ENCODE measurements around the gene CASKIN2. TPM values are rescaled to one million over a fixed set of nuclear protein-coding genes. Genes with fewer than 3 reads are reported as not detected.
"Not testable (repeated sequence)": the region's sequence is repeated elsewhere in the genome, so short reads cannot be mapped to it uniquely, and the experiment has no call there.

The CASKIN2 gene
- total RNA-seq, 1 donor from 2014 or later, result 26.2 TPM

DNA sequence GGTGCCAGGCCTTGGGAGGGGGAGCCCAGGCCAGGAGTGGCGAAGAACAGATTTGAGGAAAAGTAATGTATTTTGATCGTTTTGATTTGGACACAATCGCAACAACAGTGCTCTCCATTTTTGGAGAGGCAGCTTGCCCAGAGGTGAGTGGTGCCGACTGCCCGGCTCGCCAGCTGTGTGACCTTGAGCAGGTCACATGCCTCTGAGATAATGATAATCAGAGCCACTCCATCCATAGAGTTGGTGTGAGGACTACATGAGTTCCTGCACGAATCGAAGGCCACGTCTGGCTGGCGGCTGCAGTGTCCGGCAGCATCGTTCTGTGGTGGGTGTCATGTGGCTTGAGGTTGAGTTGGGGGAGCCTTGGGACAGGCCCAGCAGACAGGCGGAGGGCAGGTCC, 30.8 kb upstream of the CASKIN2 start:
- no peak for DNase-seq (ENCODE audit: low read depth)

DNA sequence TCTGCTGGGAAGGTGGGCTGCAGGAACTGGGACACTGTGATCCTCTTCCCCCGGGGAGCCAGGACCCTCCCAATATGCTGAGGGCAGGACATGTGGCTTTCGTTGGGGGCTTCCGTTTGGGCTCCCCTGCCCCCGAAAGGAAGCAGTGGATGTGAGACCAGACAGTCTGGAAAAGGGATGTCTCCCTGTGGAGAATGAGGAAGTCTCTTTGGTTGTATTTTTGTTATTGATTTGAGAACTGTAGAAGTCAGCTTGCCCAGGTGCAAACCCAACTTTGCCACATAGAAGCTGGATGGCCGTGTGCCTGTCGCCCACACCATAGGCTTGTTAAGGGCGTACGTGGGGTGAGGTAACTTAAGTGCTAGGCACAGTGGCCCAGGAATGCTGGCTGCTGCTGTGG, 28.9 kb upstream of the CASKIN2 start:
- DNase-seq (ENCODE audit: low read depth), result no peak

DNA sequence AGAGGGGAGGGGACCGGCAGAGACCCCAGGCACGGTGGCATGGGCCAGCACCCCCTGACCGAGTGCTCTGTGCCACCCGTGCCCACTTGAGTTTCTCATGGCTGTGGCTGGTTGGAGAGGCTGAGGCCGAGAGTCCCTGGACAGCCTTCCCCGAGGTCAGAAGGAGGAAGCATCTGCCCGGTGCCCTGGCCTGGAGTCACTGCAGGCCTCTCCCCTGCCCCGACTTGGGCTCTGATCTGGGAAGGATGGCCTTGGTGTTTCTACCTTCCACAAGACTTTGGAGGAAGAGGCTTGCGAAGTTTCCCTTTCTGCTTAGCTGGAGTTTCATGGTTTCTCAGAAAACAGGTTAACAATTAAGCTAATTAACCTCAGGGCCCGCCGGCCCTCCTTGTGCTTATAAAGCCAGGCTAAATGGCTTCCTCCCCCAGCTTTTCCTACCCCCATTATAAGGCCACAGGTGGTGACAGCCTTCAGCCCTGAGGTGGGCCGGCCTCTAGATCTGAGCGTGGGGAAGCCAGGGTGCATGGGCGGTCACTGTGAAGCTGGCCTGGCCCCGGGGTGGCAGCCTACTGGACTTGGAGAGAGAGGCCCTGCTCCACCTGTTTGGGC, 27.5 kb upstream of the CASKIN2 start:
- DNase-seq (ENCODE audit: low read depth), result peak; percentile 81

DNA sequence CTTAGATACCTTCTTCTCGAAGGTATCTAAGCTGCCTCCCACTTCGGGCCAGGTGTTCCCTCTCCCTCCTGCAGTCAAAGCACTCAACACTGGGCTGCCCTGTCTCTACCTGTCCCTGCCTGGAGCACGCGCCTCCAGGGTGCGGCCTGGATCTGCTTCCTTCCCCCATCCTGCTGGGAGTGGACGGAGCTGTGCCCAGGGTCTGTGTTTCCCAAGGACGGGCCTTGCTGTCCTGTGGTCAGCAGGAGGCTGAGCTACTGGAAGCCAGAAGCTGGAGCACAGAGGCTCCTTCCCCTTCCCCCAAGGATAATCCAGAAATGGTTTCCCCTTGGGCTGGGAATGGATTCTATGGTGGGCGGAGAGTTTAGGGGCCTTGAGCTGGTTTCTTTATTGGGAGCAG, 26.9 kb upstream of the CASKIN2 start:
- no peak for DNase-seq (ENCODE audit: low read depth)

DNA sequence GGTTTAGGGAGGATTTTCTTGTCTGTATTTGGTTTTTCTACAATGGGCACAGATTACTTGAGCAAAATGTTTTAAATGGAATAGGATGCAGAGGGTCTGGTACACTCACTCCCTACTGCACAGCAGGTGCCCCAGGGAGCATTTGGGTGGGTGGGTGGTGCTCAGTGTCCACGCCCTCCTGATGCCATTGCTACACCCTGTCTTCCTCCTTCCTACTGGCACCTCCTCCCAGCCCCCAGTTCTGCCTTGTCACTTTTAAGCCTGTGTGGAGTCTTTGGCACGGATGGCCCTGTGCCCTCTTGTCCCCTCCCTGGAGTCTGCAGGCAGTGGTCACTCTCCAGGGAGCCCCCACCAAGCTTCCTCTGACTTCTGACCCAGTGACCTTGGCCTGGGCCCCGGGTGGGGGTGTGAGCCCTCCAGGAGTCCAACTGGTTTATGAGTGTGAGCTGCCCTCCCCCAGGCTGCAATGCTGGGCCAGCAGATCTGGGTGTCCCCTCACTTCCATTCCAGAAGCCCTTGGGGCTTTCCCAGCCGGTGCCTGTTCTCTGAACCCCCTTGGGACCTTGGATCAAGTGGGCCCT, 25.7 kb upstream of the CASKIN2 start:
- DNase-seq (ENCODE audit: low read depth), result no peak

DNA sequence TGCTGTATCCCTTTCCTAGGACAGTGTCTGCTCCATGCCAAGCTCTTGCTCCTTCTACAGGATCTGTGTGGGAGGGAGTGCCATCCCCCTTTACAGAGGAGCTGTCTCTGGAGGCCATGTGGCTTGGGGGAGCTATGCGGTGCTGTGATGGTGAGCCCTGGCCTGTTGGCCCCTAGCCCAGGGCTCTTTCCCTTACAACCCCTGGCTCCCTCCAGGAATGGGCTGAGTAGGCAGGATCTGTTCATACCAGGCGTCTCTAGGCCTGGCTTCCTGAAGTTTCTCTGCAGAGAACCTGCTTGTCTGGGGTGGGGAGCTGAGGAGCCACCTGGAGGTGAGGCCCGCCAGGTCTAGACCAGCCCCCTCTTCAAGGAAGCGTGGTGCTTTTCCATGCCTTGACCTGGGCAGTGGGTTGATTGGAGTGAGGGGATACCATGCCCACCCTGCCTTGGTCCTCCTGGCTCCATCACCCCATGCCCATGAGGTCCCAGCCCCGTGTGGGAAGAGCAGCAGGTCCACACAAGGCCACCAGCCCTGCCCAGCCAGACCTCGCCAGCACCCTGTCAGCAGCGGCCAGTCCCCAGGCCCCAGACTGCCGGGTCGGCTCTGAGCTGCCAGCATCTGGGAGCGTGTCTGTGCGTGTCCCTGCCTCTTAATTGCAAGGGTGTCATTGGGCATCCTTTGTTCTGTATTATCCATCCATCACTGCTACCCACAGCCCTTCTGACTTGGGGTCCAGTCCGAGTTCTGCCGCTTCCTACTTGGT, 24.8 kb upstream of the CASKIN2 start:
- no peak for DNase-seq (ENCODE audit: low read depth)

DNA sequence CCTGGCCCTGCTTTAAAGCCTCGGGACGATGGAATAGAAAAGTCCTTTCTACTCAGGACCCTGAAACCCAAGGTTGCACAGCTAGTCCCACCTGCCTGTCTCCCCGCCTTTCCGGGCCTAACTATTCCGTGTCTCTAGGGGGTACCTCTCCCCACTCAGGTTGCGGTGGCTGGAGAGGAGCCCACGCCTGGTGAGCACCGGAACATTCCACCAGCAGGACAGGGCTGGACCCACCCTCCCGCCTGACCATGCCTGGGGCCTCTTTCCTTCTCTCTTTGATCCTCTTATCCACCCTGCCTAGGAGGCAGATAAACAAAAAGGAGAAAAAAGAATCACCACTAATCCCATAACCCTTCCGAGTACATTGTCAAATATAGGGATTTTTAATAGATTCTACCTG, 21.0 kb upstream of the CASKIN2 start:
- DNase-seq (ENCODE audit: low read depth), result no peak

DNA sequence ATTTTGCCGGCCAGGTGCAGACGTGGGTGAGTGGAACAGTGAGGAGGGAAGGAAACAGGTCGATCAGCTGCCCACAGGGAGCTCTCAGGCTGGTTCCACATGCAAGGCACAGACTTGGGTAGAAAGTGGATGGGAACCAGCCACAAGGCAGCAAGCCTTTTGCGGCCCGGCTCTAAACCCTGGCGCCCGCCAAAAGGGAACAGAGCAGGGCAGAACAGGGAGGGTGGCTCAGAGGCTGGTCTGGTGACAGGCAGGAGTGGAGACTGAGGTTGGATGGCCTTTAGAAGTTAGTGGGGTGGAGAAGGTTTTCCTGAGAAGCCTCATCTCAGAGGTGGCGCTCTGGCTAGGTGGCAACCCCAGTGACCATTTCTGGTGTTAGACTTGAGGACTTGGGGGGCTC, 20.5 kb upstream of the CASKIN2 start:
- no peak for DNase-seq (ENCODE audit: low read depth)

DNA sequence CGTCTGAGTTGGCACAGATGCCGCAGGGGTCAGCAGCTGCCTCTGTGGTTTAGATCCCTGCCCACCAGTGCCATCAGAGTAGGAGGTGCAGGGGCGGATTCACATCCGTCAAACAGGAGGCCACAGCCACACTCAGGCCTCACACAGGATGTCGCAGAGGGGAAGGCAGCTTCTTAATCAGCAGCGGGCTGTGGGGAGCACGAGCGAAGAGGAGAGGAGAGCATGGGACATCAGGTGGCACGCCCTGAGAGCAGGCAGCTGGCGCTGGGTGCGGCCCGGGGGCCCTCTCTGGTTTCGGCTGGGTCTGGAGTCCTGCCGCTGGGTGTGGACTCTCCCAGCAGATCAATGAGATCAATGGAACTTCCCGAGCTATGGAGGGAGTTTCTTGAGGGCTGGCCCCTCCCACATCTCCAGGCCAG, 19.8 kb upstream of the CASKIN2 start:
- DNase-seq (ENCODE audit: low read depth), result no peak

DNA sequence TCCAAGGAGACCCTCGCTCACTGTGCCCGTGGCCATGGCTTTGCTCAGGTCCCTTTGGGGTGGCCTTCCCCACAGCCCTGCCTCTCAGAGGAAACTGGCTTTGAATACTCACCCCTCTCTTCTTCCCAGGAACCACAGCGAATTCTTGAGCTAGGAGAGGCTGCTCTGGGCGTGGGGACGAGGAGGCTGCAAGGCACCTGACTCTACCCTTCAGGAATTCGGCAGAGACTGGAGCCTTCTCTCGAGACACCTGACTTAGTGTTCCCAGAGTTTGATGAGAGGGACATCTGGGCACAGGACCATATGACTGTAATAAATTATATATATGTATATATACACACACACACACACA, 16.4 kb upstream of the CASKIN2 start:
- DNase-seq (ENCODE audit: low read depth), result peak; percentile 40

DNA sequence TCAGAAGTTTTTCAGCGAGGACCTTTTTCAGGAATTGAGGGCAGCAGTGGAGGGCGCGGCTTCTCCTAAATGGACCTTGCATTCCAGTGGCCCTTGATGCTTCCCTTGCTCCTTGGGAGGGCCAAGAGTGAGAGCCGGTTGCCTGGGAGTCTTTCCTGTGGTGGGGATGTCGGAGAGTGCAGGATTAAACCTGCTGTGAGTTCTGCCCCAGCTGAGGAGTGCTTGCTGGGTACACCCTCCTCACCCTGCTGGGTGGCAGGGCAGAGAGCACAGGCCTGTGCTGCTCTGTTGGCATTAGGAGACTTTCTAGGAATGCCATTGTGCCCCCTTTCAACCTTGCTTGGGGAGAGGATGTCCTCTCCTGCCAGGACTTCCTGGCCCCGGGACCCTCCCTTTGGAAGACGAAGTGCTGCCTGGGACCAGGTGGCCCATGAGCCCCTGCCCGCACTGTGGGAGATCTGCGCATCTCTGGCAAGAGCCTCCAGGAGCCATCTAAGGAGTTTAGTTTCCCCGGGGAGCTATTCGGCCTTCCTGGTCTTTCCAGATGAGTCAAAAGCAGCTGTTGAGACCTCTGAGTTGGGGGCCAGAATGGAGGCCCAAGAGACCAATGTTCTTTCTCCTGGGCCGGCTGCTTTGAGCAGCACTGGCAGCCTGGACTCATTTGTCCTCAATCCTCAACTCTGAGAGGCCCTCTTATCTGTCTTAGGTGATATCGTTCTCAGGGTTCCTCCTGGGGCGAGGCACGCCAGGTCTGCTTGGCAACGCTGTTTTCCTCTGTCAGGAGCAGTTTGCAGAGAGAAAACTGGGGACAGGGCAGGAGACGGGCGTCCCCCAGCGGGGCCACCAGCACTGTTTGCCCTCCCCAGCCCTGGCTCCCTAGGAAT, 15.7 kb upstream of the CASKIN2 start:
- no peak for DNase-seq (ENCODE audit: low read depth)

DNA sequence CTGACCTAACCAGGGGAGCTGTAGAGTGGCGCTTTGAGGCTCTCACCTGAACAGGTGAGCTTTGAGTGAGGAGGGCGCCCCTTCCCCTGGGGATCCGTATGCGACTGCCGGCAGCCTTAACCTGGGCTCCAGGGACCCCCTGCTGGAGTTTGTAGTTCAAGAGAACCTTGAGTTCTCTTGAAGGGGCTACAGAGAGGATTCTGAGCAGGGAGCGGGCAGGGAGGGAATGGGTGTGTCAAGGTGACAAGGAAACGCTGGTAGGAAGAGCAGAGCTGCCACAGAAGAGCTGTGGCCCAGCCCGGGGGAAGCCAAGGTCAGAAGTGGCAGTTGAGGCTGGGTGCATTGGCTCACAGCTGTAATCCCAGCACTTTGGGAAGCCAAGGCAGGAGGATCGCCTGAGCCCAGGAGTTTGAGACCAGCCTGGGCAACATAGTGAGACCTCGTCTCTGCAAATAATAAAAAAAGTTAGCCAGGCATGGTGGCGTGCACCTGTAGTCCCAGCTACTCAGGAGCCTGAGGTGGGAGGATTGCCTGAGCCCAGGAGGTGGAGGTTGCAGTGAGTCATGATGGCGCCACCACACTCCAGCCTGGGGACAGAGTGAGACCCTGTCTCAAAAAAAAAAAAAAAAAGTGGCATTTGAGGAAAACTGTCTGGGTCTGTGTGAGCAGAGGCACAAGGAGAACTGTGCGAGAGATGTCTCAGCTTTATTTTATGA, 11.4 kb upstream of the CASKIN2 start:
- DNase-seq (ENCODE audit: low read depth), result no peak

DNA sequence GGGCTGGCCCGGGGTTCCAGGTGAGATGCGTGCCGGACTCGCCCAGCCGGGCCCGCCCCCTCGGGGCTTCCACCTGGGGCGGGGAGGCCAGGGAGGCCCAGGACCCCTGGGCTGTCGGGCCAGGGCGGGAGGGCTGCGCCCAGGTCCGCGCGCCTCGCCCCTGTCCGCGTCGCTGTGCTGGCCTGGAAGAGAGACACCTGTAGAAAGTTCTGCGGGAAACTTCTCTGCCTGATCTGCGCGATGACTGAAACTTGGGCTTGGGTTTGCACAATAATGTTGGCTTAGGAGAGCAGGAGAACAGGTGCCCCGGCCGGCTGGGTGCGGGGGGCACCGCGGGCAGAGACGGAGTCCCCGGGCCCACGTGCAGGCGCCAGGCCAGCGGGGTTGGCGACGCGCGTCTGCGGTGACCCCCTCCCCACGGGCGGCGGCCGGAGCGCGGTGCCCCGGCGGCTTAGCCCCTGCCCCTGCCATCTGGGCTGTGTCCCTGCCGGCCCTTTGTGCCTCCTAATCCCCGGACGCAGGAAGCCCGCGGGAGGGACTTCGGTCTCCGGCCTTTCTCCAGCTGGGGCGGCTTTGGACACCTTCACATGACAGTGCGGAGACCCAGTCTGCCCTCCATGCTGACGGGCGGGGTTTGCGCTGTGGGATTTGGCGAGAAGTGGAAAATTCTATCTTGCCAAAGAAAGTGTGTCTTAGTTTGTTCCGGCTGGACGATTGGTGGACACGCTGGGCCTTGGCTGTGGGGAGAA, 10.6 kb upstream of the CASKIN2 start:
- no peak for DNase-seq (ENCODE audit: low read depth)

DNA sequence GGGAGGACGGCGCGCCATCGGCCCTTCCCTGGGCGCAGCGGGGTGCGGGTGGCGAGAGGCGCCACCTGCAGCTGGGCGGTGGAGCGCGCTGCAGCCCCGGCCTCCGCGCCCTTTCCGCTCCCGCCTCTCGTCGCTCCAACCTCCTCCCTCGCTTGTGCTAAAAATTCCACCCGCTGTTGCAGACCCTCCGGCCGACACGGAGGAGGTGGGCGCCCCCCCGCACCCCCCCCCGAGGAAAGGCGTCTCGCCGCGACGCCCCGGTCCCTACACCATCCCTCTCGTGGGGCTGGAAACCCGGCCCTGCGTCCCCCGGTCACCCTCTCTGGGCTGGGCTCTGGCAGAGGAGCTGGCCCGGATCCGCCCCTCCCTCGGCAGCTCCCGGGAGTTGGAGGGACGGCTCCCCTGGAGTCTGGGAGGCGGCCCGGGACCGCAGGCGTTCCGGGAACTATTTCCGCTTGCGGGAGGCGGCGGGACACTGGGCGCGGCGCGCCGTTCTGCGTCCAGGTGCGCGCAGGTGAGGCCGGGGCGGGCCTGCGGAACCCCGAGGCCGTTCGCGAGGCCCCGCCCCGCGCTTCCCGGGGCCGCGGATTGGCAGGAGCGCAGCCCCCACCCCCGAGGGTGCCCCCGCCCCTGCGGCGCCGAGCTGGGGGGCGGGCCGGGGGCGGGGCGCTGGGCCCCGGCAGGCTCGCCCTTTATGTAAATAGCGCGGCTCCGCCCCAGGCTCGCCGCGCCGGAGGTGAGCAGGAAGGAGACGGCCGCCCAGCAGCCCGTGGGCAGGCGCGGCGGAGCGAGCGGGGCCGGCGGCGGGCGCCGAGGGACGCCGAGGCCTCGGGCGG, 9.9 kb upstream of the CASKIN2 start, which contains the start of gene LLGL2:
Gene LLGL2, plus strand, starts transcription at position 728 of the 836 bp plus-strand sequence. CDS start 17,730 bp downstream, outside the sequence.
- DNase-seq (ENCODE audit: low read depth), result peak; percentile 43

DNA sequence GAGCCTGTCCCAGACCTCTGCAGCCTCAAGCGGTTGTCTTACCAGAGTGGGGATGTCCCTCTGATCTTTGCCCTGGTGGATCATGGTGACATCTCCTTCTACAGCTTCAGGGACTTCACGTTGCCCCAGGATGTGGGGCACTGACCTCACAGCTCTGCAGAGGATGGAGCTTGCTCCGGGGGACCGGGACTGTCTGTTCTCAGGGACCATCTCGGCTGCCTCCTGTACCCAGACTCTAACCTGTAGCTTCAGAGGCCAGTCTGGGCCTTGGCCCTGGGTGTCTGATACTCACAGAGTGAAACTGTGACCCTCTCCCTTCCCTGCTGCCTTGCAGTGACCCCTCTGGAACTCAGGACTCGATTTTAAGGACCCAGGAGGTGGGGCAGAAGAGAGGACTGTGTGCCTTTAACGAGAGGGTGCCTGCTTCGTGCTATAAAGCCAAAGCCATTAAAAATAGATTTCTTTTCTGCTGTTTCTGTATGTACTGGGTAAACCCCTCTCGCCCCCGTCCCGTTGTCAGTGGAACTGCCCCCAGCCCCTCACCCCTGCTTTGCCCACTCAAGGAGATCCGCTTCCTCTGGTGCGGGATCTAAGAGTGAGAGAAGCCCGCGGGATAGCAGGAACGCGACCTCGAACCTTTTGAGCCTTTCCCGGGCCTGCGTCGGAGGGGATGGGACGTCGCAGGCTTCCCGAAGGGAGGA, 9.1 kb upstream of the CASKIN2 start:
- no peak for DNase-seq (ENCODE audit: low read depth)

DNA sequence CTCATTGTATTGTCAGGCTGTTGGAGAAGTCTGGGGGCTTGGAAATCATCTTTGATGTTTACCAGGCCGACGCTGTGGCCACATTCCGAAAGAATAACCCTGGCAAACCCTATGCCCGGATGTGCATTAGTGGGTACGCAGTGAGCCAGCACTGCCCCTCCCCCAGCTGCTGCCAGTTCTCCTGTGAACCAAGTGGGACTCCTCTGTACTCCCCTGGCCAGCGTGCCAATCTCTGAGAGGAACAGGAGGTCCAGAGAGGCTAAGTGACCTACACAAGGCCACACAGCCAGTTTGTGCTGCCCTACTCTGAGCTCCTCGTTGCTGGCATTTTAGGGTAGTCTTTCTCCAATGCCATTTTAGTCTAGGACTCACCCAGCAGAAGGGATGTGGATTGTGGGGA, 8.3 kb upstream of the CASKIN2 start:
- DNase-seq (ENCODE audit: low read depth), result no peak

DNA sequence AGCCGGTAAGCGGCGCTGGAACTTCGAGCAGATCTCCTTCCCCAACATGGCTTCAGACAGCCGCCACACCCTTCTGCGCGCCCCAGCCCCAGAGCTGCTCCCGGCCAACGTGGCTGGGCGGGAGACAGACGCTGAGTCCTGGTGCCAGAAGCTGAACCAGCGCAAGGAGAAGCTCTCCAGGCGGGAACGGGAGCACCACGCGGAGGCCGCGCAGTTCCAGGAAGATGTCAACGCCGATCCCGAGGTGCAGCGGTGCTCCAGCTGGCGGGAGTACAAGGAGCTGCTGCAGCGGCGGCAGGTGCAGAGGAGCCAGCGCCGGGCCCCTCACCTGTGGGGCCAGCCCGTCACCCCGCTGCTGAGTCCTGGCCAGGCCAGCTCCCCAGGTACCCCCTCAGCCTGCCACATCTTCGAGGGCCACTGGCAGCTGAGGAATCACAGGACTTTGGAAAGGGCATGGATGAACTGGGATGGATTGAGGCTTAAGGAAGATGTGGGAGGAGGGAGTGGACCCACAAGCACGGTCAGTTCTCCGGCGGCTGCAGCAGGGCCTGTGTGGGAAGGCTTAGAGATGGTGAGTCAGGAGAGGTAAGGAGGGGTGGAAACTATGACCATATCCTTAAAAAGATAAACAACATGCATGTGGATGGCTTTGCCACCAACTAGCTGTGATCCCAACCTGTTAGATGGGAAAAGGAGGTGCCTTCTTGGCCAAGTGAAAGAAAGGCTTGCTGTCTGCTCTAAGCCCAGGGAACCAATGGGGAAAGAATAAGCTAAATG, 6.8 kb upstream of the CASKIN2 start:
- no peak for DNase-seq (ENCODE audit: low read depth)

DNA sequence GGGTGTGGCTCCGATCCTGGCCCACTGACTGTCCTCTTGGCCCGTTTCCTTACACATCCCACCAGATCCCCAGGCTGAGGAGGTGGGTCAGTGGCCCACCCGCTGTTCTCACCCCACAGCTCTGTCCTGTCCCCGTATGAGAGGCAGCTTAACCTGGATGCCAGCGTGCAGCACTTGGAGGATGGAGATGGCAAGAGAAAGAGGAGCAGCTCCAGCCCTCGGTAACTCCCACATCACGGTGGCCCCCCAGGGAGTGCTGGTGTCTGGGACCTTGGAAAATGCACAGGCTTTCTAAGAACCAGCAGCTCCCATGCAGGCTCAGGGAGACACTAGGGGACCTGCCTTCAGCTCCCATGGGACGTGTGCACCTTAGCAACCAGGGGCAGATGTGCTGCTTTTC, 6.0 kb upstream of the CASKIN2 start:
- no peak for DNase-seq (ENCODE audit: low read depth)

DNA sequence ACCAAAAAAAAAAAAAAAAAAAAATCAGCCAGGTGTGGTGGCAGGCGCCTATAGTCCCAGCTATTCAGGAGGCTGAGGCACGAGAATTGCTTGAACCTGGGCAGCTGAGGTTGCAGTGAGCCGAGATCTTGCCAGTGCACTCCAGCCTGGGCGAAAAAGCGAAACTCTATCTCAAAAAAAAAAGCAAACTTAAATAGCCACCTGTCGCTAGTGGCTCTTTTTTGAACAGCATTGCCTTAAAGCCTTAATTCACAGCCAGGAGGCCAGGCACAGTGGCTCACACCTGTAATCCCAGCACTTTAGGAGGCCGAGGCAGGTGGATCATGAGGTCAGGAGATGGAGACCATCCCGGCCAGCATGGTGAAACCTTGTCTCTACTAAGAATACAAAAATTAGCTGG, 5.1 kb upstream of the CASKIN2 start:
- DNase-seq (ENCODE audit: low read depth), result not testable (repeated sequence)
